K562 treated with DMSO at 1 percent for 48 hours (cell line): Measurements from ENCODE around the gene COG3. TPM values are rescaled to one million over a fixed set of nuclear protein-coding genes. Genes with fewer than 3 reads are reported as not detected.

Experiments used
- total RNA-seq: library from RNA; unstranded; fragments of 300-600 nt; gene quantifications from 2 replicates; pipeline ENCODE4 v1.2.3, GENCODE V29; 2022; ENCODE audit warnings: low replicate concordance; ENCODE audit errors: extremely low read depth

Gene COG3
- total RNA-seq = not detected in 2 replicates

GRCh38 chr13:45464687-45465453 lies at the start of gene COG3:
Gene COG3 (plus strand): TSS chr13:45464939. CDS start chr13:45465037, 98 bp downstream.

GRCh38 chr13:45417790-45418534 lies 46.8 kb upstream of the COG3 start, which contains the start of gene SLC25A30:
Gene SLC25A30 (minus strand): TSS chr13:45418373. CDS start chr13:45411425, 6,948 bp downstream.

Other genes with a start within 250 kb of the COG3 start
- gene TPT1, start 123.8 kb upstream of the COG3 start, total RNA-seq = 2,327 and 3,041 TPM in 2 replicates
- not detected in 2 replicates for gene SLC25A30, start 46.6 kb upstream of the COG3 start, total RNA-seq
- not detected in 2 replicates for gene ERICH6B, start 150.8 kb downstream of the COG3 start, total RNA-seq
- gene CBY2, start 237.4 kb downstream of the COG3 start, total RNA-seq = not detected in 2 replicates